Kidney (tissue), 14 donors: ENCODE data around the gene CHST1. TPM values are rescaled to one million over a fixed set of nuclear protein-coding genes. Genes with fewer than 3 reads are reported as not detected.

ENCODE experiments used
- DNase-seq, 5 donors: peaks; one replicate each; pipeline ENCODE4 v3.0.0-alpha.2; 2013 to 2020
- FAIRE-seq: peaks from 2 replicates; lab custom pipeline; 2012; peaks lifted over from hg19 to GRCh38; lab: Jason Lieb, UNC
- H3K27ac ChIP-seq, 2 donors: one replicate each; pipeline ENCODE4 v1.7.0; 2013; ENCODE audit warnings: low read depth in 2 of 2, low read length in 2 of 2, inconsistent platforms in 1 of 2
- H3K27me3 ChIP-seq: one replicate; pipeline ENCODE4 v1.7.1; 2013; ENCODE audit warnings: low read length, inconsistent platforms; ENCODE audit not compliant: control insufficient read depth, insufficient read depth
- H3K36me3 ChIP-seq, 3 donors: one replicate each; pipeline versions ENCODE4 v1.7.0 to v1.7.1; 2013; ENCODE audit warnings: low read length in 3 of 3, control low read depth in 1 of 3, inconsistent platforms in 1 of 3; ENCODE audit not compliant: insufficient read depth in 3 of 3, control insufficient read depth in 2 of 3
- H3K4me1 ChIP-seq, 3 donors: one replicate each; pipeline versions ENCODE4 v1.7.0 to v1.7.1; 2013; ENCODE audit warnings: low read length in 3 of 3, inconsistent platforms in 1 of 3, low read depth in 1 of 3; ENCODE audit not compliant: control insufficient read depth in 2 of 3, insufficient read depth in 2 of 3
- H3K4me3 ChIP-seq, 3 donors: one replicate each; pipeline versions ENCODE4 v1.7.0 to v1.8.1; 2013; ENCODE audit warnings: low read length in 3 of 3, control low read depth in 1 of 3, inconsistent platforms in 1 of 3
- H3K9ac ChIP-seq, 3 donors: one replicate each; pipeline versions ENCODE4 v1.7.0 to v1.7.1; 2013; ENCODE audit warnings: low read length in 3 of 3, control low read depth in 1 of 3, inconsistent platforms in 1 of 3
- H3K9me3 ChIP-seq, 3 donors: one replicate each; pipeline versions ENCODE4 v1.7.0 to v1.7.1; 2013; ENCODE audit warnings: low read length in 3 of 3, control low read depth in 1 of 3, inconsistent platforms in 1 of 3; ENCODE audit not compliant: control insufficient read depth in 2 of 3, insufficient read depth in 1 of 3
- CTCF ChIP-seq: IDR thresholded peaks from 3 replicates; pipeline ENCODE4 v1.5.1; 2012; ENCODE audit warnings: mild to moderate bottlenecking, moderate library complexity, borderline replicate concordance; ENCODE audit not compliant: insufficient read depth; ENCODE audit errors: extremely low read depth
- intact Hi-C: fragments of 100-400 bp; cut with DNase I; formaldehyde crosslinking; loops from one replicate; pipeline ENCODE4 v1.11.1; 2022
- polyA plus RNA-seq: library from polyadenylated mRNA; stranded (reverse); fragments of 350-450 nt; fragmentation: Illumina TruSeq; extraction: RNeasy Lipid Tissue Mini Kit (QIAGEN cat#74804); gene quantifications from one replicate; pipeline ENCODE4 v1.2.3, GENCODE V29; 2014; ENCODE audit warnings: low read depth, low replicate concordance; ENCODE audit not compliant: insufficient read depth
- total RNA-seq: library from RNA; stranded (reverse); fragmentation: NEBNext Ultra II Directional; extraction: Animal tissue kit (Norgen Biotek cat#: 25700); gene quantifications from one replicate; pipeline ENCODE4 v1.2.1, GENCODE V29; 2021
- donor health status: control.
- donor health status: control.
- donor health status: control.
- donor health status: control.
- donor health status: control.
- donor health status: DM: yes; HTN: yes; CAD: no.
- donor health status: Normal renal cell carcinoma (clear cell type).

CHST1 gene
- total and polyA plus RNA-seq, 2 donors from 2014 or later: 2.8 to 2.9 TPM

- no peak for FAIRE-seq
- intact Hi-C loops: loop anchor here (10.0 kb wide), 1 partner anchor 284 kb away; no protein-coding TSS in a partner anchor
- Histone ChIP-seq H3K27ac (peak overlapping the region in 1 of 2 donors; percentile 23), H3K9me3 (no peaks in the 10 kb centered on the region), H3K9ac (peak overlapping the region in 1 of 3 donors; percentile 26), H3K27me3 (peaks cover 3% of the 10 kb centered on the region), H3K36me3 (no peaks in the 10 kb centered on the region), H3K4me3 (no peak overlapping the region), H3K4me1 (peaks cover 0 to 6% (median 0%) of the 10 kb centered on the region in 3 donors)
- no peak for TF ChIP-seq CTCF
- DNase-seq: peak; percentile 66 to 92 (median 83)
Measured at GRCh38 chr11:45658292-45658991, 7.0 kb downstream of the CHST1 start.

GRCh38 chr11:45657496-45658260 lies 7.7 kb downstream of the CHST1 start:
- H3K9ac ChIP-seq: no peak overlapping the region
- intact Hi-C loops: loop anchor here (10.0 kb wide), 1 partner anchor 283 kb away; no protein-coding TSS in a partner anchor
- no peak for TF ChIP-seq CTCF
- DNase-seq (peak in 1 of 5 donors; percentile 29), FAIRE-seq (no peak)
- H3K4me3 ChIP-seq: no peak overlapping the region
- no peaks in the 10 kb centered on the region for H3K9me3 ChIP-seq
- peaks cover 0 to 6% (median 0%) of the 10 kb centered on the region in 3 donors for H3K4me1 ChIP-seq
- peaks cover 3% of the 10 kb centered on the region for H3K27me3 ChIP-seq
- H3K27ac ChIP-seq: no peak overlapping the region
- no peaks in the 10 kb centered on the region for H3K36me3 ChIP-seq

GRCh38 chr11:45655831-45656230 lies 9.6 kb downstream of the CHST1 start:
- Histone ChIP-seq H3K36me3 (no peaks in the 10 kb centered on the region), H3K4me3 (no peak overlapping the region), H3K9ac (no peak overlapping the region), H3K27ac (no peak overlapping the region), H3K27me3 (no peaks in the 10 kb centered on the region), H3K9me3 (no peaks in the 10 kb centered on the region), H3K4me1 (peaks cover 0 to 6% (median 0%) of the 10 kb centered on the region in 3 donors)
- intact Hi-C loops: loop anchor here (10.0 kb wide), 1 partner anchor 281 kb away; no protein-coding TSS in a partner anchor
- FAIRE-seq (no peak), DNase-seq (peak in 1 of 5 donors; percentile 8)
- TF ChIP-seq CTCF: no peak
